Nephron (organoid): ENCODE measurements around the gene CRYGD.
"Not testable (repeated sequence)": the region's sequence is repeated elsewhere in the genome, so short reads cannot be mapped to it uniquely, and the experiment has no call there.

Experiments used
- H3K27ac Mint-ChIP-seq, 3 experiments: 2 replicates each; pipeline ENCODE4 v1.8.0; 2020; ENCODE audit warnings: mixed read lengths in 3 of 3, mild to moderate bottlenecking in 2 of 3, moderate library complexity in 1 of 3
- H3K27me3 Mint-ChIP-seq: 2 replicates; pipeline ENCODE4 v1.8.0; 2021; ENCODE audit warnings: low read depth, mild to moderate bottlenecking, moderate library complexity, mixed read lengths
- H3K36me3 Mint-ChIP-seq: 2 replicates; pipeline ENCODE4 v1.8.0; 2020; ENCODE audit warnings: low read depth, mixed read lengths
- H3K4me1 Mint-ChIP-seq: 2 replicates; pipeline ENCODE4 v1.8.0; 2020; ENCODE audit warnings: mixed read lengths
- H3K4me3 Mint-ChIP-seq, 3 experiments: 2 replicates each; pipeline ENCODE4 v1.8.0; 2020; ENCODE audit warnings: mild to moderate bottlenecking in 3 of 3, mixed read lengths in 3 of 3, moderate library complexity in 2 of 3
- H3K9me3 Mint-ChIP-seq: 2 replicates; pipeline ENCODE4 v1.8.0; 2020; ENCODE audit warnings: mixed read lengths
- TF ChIP-seq, protein P1 (sequence below), 3 experiments: fragments of 200-600 bp; sonication (generic); IDR thresholded peaks; one replicate each; pipeline ENCODE4 v1.5.0; 2021; ENCODE audit warnings: antibody characterized with exemption in 3 of 3; ENCODE audit not compliant: unreplicated experiment in 3 of 3

Gene CRYGD

GRCh38 chr2:208101716-208102631 is 22.4 kb downstream of the CRYGD start:
- Mint-ChIP-seq H3K36me3 (no peaks in the 10 kb centered on the region), H3K9me3 (no peaks in the 10 kb centered on the region), H3K27ac (peak overlapping the region in 1 of 3 experiments; percentile 1), H3K4me3 (no peak overlapping the region), H3K27me3 (peaks cover 3% of the 10 kb centered on the region), H3K4me1 (peaks cover 35% of the 10 kb centered on the region)
- TF ChIP-seq, protein P1, sequence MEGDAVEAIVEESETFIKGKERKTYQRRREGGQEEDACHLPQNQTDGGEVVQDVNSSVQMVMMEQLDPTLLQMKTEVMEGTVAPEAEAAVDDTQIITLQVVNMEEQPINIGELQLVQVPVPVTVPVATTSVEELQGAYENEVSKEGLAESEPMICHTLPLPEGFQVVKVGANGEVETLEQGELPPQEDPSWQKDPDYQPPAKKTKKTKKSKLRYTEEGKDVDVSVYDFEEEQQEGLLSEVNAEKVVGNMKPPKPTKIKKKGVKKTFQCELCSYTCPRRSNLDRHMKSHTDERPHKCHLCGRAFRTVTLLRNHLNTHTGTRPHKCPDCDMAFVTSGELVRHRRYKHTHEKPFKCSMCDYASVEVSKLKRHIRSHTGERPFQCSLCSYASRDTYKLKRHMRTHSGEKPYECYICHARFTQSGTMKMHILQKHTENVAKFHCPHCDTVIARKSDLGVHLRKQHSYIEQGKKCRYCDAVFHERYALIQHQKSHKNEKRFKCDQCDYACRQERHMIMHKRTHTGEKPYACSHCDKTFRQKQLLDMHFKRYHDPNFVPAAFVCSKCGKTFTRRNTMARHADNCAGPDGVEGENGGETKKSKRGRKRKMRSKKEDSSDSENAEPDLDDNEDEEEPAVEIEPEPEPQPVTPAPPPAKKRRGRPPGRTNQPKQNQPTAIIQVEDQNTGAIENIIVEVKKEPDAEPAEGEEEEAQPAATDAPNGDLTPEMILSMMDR (IDR thresholded peaks at IDR 0.05; ENCODE audit: unreplicated experiment in 3 of 3), result peak; percentile 48 to 61 (median 58)

- H3K27ac Mint-ChIP-seq, result no peak overlapping the region
- H3K27me3 Mint-ChIP-seq, result peaks cover 3% of the 10 kb centered on the region
- peaks cover 39% of the 10 kb centered on the region for H3K4me1 Mint-ChIP-seq
- H3K4me3 Mint-ChIP-seq, result no peak overlapping the region
- no peaks in the 10 kb centered on the region for H3K9me3 Mint-ChIP-seq
- H3K36me3 Mint-ChIP-seq, result no peaks in the 10 kb centered on the region
- TF ChIP-seq, protein P1 (IDR thresholded peaks at IDR 0.05; ENCODE audit: unreplicated experiment in 3 of 3), result no peak
Measured at GRCh38 chr2:208099682-208100470, 24.4 kb downstream of the CRYGD start.

DNA sequence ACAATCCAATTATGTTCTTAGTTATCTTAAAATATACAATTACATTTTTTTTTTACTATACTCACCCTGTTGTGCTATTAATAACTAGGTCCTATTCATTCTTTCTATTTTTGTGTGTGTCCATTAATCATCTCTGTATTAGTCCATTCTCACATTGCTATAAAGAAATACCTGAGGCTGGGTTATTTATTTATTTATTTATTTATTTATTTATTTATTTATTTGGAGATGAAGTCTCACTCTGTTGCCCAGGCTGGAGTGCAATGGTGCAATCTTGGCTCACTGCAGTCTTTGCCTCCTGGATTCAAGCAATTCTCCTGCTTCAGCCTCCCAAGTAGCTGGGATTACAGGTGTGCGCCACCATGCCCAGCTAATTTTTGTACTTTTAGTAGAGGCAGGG is 25.6 kb downstream of the CRYGD start:
- not testable (repeated sequence) for H3K27me3 Mint-ChIP-seq, H3K4me3 Mint-ChIP-seq, H3K27ac Mint-ChIP-seq, H3K36me3 Mint-ChIP-seq, H3K9me3 Mint-ChIP-seq
- H3K4me1 Mint-ChIP-seq, result peaks cover 34% of the 10 kb centered on the region

GRCh38 chr2:208098267-208098666 is 26.1 kb downstream of the CRYGD start:
- TF ChIP-seq, protein P1 (IDR thresholded peaks at IDR 0.05; ENCODE audit: unreplicated experiment in 3 of 3), result no peak
- Mint-ChIP-seq H3K4me3 (no peak overlapping the region), H3K36me3 (no peaks in the 10 kb centered on the region), H3K27me3 (peaks cover 3% of the 10 kb centered on the region), H3K4me1 (peaks cover 36% of the 10 kb centered on the region), H3K9me3 (no peaks in the 10 kb centered on the region), H3K27ac (no peak overlapping the region)

DNA sequence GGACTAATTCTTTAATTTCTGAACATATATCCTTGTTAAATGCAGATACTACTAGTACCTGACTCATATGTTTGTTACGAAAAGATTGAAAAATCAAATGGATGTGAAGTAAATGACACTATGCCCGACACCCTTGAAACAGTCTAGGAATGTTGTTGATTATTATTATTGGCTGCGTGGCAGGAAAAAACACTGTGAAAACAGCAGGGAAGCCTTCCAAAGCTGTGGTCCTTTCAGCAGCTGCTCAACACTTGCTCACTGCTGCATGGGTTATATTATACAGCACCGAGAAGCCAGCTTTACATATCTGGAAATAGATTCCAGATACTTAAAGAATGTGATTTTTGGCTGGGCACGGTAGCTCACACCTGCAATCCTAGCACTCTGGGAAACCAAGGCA is 26.5 kb downstream of the CRYGD start:
- peaks cover 3% of the 10 kb centered on the region for H3K27me3 Mint-ChIP-seq
- H3K9me3 Mint-ChIP-seq, result no peaks in the 10 kb centered on the region
- no peaks in the 10 kb centered on the region for H3K36me3 Mint-ChIP-seq
- TF ChIP-seq, protein P1 (IDR thresholded peaks at IDR 0.05; ENCODE audit: unreplicated experiment in 3 of 3), result no peak
- H3K4me3 Mint-ChIP-seq, result no peak overlapping the region
- peaks cover 40% of the 10 kb centered on the region for H3K4me1 Mint-ChIP-seq
- H3K27ac Mint-ChIP-seq, result no peak overlapping the region

GRCh38 chr2:208097313-208097712 is 27.0 kb downstream of the CRYGD start:
- no peak overlapping the region for H3K27ac Mint-ChIP-seq
- peaks cover 3% of the 10 kb centered on the region for H3K27me3 Mint-ChIP-seq
- H3K4me1 Mint-ChIP-seq, result peaks cover 41% of the 10 kb centered on the region

More at GRCh38 chr2:208097313-208097712, 27.0 kb downstream of the CRYGD start:
- TF ChIP-seq, protein P1 (IDR thresholded peaks at IDR 0.05; ENCODE audit: unreplicated experiment in 3 of 3), result no peak
- Mint-ChIP-seq H3K36me3 (no peaks in the 10 kb centered on the region), H3K9me3 (no peaks in the 10 kb centered on the region), H3K4me3 (no peak overlapping the region)
